K562 (cell line): Measurements from ENCODE around the gene RNF207. TPM values are rescaled to one million over a fixed set of nuclear protein-coding genes. Genes with fewer than 3 reads are reported as not detected.

ENCODE experiments used
- CBX2 ChIP-seq: fragments of 200-600 bp; sonication (generic); IDR thresholded peaks from one replicate; pipeline ENCODE4 v1.6.1; 2012; ENCODE audit warnings: mild to moderate bottlenecking, low read length, inconsistent platforms; ENCODE audit not compliant: insufficient read depth, poor library complexity, severe bottlenecking
- CHD2 ChIP-seq: IDR thresholded peaks from 2 replicates; pipeline ENCODE4 v1.6.1; 2011; ENCODE audit warnings: low read depth, low read length
- CUX1 ChIP-seq: fragments of 200-800 bp; sonication (Bioruptor generic); IDR thresholded peaks from 2 replicates; pipeline ENCODE4 v1.6.1; 2016; ENCODE audit warnings: missing genetic modification characterization, missing compliant biosample characterization
- FOXM1 ChIP-seq, 2 experiments: fragments of 450-650 bp in 1 of 2; sonication (generic) in 1 of 2; formaldehyde crosslinking in 1 of 2; IDR thresholded peaks; 2 replicates each; pipeline versions ENCODE4 v1.6.1 to v1.9.0; 2017 to 2022; ENCODE audit warnings: low read depth in 2 of 2, mild to moderate bottlenecking in 2 of 2, missing genetic modification reagents in 1 of 2, moderate library complexity in 1 of 2
- MXD1 ChIP-seq: fragments of 250-450 bp; sonication (Bioruptor Pico); IDR thresholded peaks from 2 replicates; pipeline ENCODE4 v1.8.0; 2021; ENCODE audit warnings: borderline replicate concordance, mild to moderate bottlenecking, moderate library complexity; ENCODE audit not compliant: poor library complexity, severe bottlenecking
- MXI1 ChIP-seq: IDR thresholded peaks from 2 replicates; pipeline ENCODE4 v1.6.1; 2011; ENCODE audit warnings: low read depth, mild to moderate bottlenecking, improper control_type of control experiment, low read length
- NCOA2 ChIP-seq, 2 experiments: fragments of 450-650 bp; IDR thresholded peaks; 2 replicates each; pipeline ENCODE4 v1.6.1; 2018; ENCODE audit warnings: mild to moderate bottlenecking in 2 of 2, moderate library complexity in 1 of 2; ENCODE audit not compliant: partially characterized antibody in 2 of 2
- PRDM10 ChIP-seq: fragments of 450-650 bp; IDR thresholded peaks from 2 replicates; pipeline ENCODE4 v1.6.1; 2018; ENCODE audit not compliant: partially characterized antibody
- PYGO2 ChIP-seq: fragments of 450-650 bp; IDR thresholded peaks from 2 replicates; pipeline ENCODE4 v1.6.1; 2016; ENCODE audit warnings: mild to moderate bottlenecking, missing genetic modification characterization, moderate library complexity, missing compliant biosample characterization
- RCOR1 ChIP-seq, 2 experiments: IDR thresholded peaks; 2 replicates each; pipeline ENCODE4 v1.6.1; 2012; ENCODE audit warnings: low read depth in 2 of 2, low read length in 2 of 2, borderline replicate concordance in 1 of 2, improper control_type of control experiment in 1 of 2
- SNRNP70 ChIP-seq: fragments of 200-400 bp; formaldehyde crosslinking; optimal IDR thresholded peaks from 2 replicates; pipeline ENCODE3; 2017; ENCODE audit warnings: low read depth, low read length
- TRIM25 ChIP-seq: fragments of 450-650 bp; IDR thresholded peaks from 2 replicates; pipeline ENCODE4 v1.7.0; 2016; ENCODE audit warnings: borderline replicate concordance
- U2AF1 ChIP-seq: fragments of 200-400 bp; formaldehyde crosslinking; optimal IDR thresholded peaks from 2 replicates; pipeline ENCODE3; 2017; ENCODE audit warnings: mild to moderate bottlenecking, low read depth, low read length, moderate library complexity
- ZFX ChIP-seq: sonication (generic); formaldehyde crosslinking; IDR thresholded peaks from 2 replicates; pipeline ENCODE4 v1.8.0; 2022; ENCODE audit warnings: mild to moderate bottlenecking, missing genetic modification reagents, moderate library complexity
- ZNF165 ChIP-seq: fragments of 250-450 bp; sonication (Bioruptor Pico); IDR thresholded peaks from 2 replicates; pipeline ENCODE4 v1.4.0; 2020; ENCODE audit warnings: borderline replicate concordance
- polyA plus RNA-seq, 8 experiments: library from polyadenylated mRNA; depleted of rRNA in 4 of 8; stranded (reverse) in 5 of 8; unstranded in 3 of 8; fragments of >200 nt; fragmentation: Nextera tagmentation in 2 of 8; fragmentation: Illumina TruSeq in 1 of 8; extraction: Ambion mirVana in 2 of 8; extraction: Trizol in 1 of 8; gene quantifications; 2 replicates each; pipeline versions ENCODE4 v1.2.1 to v1.2.3, GENCODE V29; 2011 to 2014; ENCODE audit warnings: inconsistent platforms in 1 of 8, missing spikeins in 1 of 8
- total RNA-seq, 7 experiments: library from RNA; depleted of rRNA in 6 of 7; stranded (reverse); fragments of >200 nt in 6 of 7; fragmentation: Illumina TruSeq in 2 of 7; extraction: Trizol in 2 of 7; gene quantifications; 2 replicates each; pipeline versions ENCODE4 v1.2.1 to v1.2.3, GENCODE V29; 2011 to 2021; ENCODE audit warnings: low replicate concordance in 1 of 7

The RNF207 gene
- total and polyA plus RNA-seq, 9 of the 15 experiments (the other 6 are each of a cell fraction or from before 2014, with no cell fraction given), result 2.7 to 30.6 (median 12.9) TPM

GRCh38 chr1:6205849-6206519, at the start of gene RNF207 (continued):
- TF ChIP-seq PRDM10 (no peak), ZNF165 (CRISPR knock-in tag) (no peak), U2AF1 (peak; percentile 59), PYGO2 (no peak), CBX2 (no peak), MXD1 (CRISPR knock-in tag) (no peak), SNRNP70 (no peak), CHD2 (no peak), CUX1 (no peak), MXI1 (no peak), RCOR1 (IDR thresholded peaks at IDR 0.05; ENCODE audit: borderline replicate concordance in 1 of 2, low read depth in 2 of 2, low read length in 2 of 2) (no peak), FOXM1 (IDR thresholded peaks at IDR 0.05; ENCODE audit: low read depth) (no peak), FOXM1 (CRISPR knock-in tag; IDR thresholded peaks at IDR 0.05; ENCODE audit: low read depth) (no peak), NCOA2 (IDR thresholded peaks at IDR 0.05; ENCODE audit: partially characterized antibody in 2 of 2) (no peak), ZFX (CRISPR knock-in tag) (peak; percentile 93), TRIM25 (no peak)
